GM12873 (cell line): ENCODE measurements around the gene PTGDR.

Source experiments
- CTCF ChIP-seq: IDR thresholded peaks from 2 replicates; pipeline ENCODE4 v1.5.1; 2012; ENCODE audit warnings: low read depth, mild to moderate bottlenecking, moderate library complexity, low read length, control low read depth; ENCODE audit not compliant: insufficient read depth; ENCODE audit errors: missing control alignments

Gene PTGDR

GRCh38 chr14:52307905-52308304, 40.4 kb downstream of the PTGDR start:
- TF ChIP-seq CTCF, result no peak

- TF ChIP-seq CTCF, result no peak
Observed at GRCh38 chr14:52310541-52310940, 43.0 kb downstream of the PTGDR start.

GRCh38 chr14:52312931-52313355, 45.4 kb downstream of the PTGDR start:
- no peak for TF ChIP-seq CTCF

- no peak for TF ChIP-seq CTCF
Observed at GRCh38 chr14:52313462-52313861, 46.0 kb downstream of the PTGDR start.

- TF ChIP-seq CTCF, result no peak
Observed at GRCh38 chr14:52313903-52314594, 46.6 kb downstream of the PTGDR start, which contains the start of gene PTGER2. Gene PTGER2, plus strand, starts transcription at chr14:52314312. Its CDS starts 237 bp downstream, at chr14:52314549.

- no peak for TF ChIP-seq CTCF
Observed at GRCh38 chr14:52314595-52315354, 47.3 kb downstream of the PTGDR start.

GRCh38 chr14:52315355-52315718, 47.8 kb downstream of the PTGDR start:
- no peak for TF ChIP-seq CTCF
